Activated naive CD4-positive, alpha-beta T cell treated with anti-CD3 and anti-CD28 coated beads, Interleukin-2, amount 50 U/mL, for 24 hours (primary cell): ENCODE data around the gene FXYD4.

Source experiments
- H3K27ac Mint-ChIP-seq: one replicate; pipeline ENCODE4 v1.8.0; 2021; ENCODE audit warnings: mild to moderate bottlenecking, mixed read lengths
- H3K27me3 Mint-ChIP-seq: one replicate; pipeline ENCODE4 v1.8.0; 2021; ENCODE audit warnings: mixed read lengths
- H3K36me3 Mint-ChIP-seq: one replicate; pipeline ENCODE4 v1.8.0; 2021; ENCODE audit warnings: mixed read lengths
- H3K4me1 Mint-ChIP-seq: one replicate; pipeline ENCODE4 v1.8.0; 2021; ENCODE audit warnings: mixed read lengths
- H3K4me3 Mint-ChIP-seq: one replicate; pipeline ENCODE4 v1.8.0; 2021; ENCODE audit warnings: mild to moderate bottlenecking, mixed read lengths
- H3K9me3 Mint-ChIP-seq: one replicate; pipeline ENCODE4 v1.8.0; 2021; ENCODE audit warnings: mixed read lengths

The FXYD4 gene

GRCh38 chr10:43339136-43339535, 32.3 kb upstream of the FXYD4 start:
- H3K36me3 Mint-ChIP-seq = no peaks in the 10 kb centered on the region
- no peak overlapping the region for H3K27ac Mint-ChIP-seq
- H3K27me3 Mint-ChIP-seq = no peaks in the 10 kb centered on the region
- H3K9me3 Mint-ChIP-seq = no peaks in the 10 kb centered on the region
- H3K4me1 Mint-ChIP-seq = no peaks in the 10 kb centered on the region
- H3K4me3 Mint-ChIP-seq = no peak overlapping the region

GRCh38 chr10:43340101-43340500, 31.3 kb upstream of the FXYD4 start:
- H3K4me3 Mint-ChIP-seq = no peak overlapping the region
- no peaks in the 10 kb centered on the region for H3K27me3 Mint-ChIP-seq
- no peaks in the 10 kb centered on the region for H3K9me3 Mint-ChIP-seq
- H3K4me1 Mint-ChIP-seq = no peaks in the 10 kb centered on the region
- no peak overlapping the region for H3K27ac Mint-ChIP-seq
- no peaks in the 10 kb centered on the region for H3K36me3 Mint-ChIP-seq

GRCh38 chr10:43340619-43341018, 30.8 kb upstream of the FXYD4 start:
- Mint-ChIP-seq H3K4me3 (no peak overlapping the region), H3K27me3 (no peaks in the 10 kb centered on the region), H3K36me3 (no peaks in the 10 kb centered on the region), H3K4me1 (no peaks in the 10 kb centered on the region), H3K27ac (no peak overlapping the region), H3K9me3 (no peaks in the 10 kb centered on the region)

GRCh38 chr10:43341450-43341849, 30.0 kb upstream of the FXYD4 start:
- H3K27me3 Mint-ChIP-seq = no peaks in the 10 kb centered on the region
- H3K4me3 Mint-ChIP-seq = no peak overlapping the region
- no peaks in the 10 kb centered on the region for H3K4me1 Mint-ChIP-seq
- H3K9me3 Mint-ChIP-seq = no peaks in the 10 kb centered on the region
- no peaks in the 10 kb centered on the region for H3K36me3 Mint-ChIP-seq
- no peak overlapping the region for H3K27ac Mint-ChIP-seq

- no peaks in the 10 kb centered on the region for H3K27me3 Mint-ChIP-seq
These were observed 28.9 kb upstream of the FXYD4 start for GRCh38 chr10:43342279-43343125.

GRCh38 chr10:43343126-43343525, 28.3 kb upstream of the FXYD4 start:
- Mint-ChIP-seq H3K27me3 (no peaks in the 10 kb centered on the region), H3K36me3 (no peaks in the 10 kb centered on the region), H3K9me3 (no peaks in the 10 kb centered on the region), H3K4me1 (peaks cover 3% of the 10 kb centered on the region), H3K4me3 (no peak overlapping the region), H3K27ac (no peak overlapping the region)

More at GRCh38 chr10:43342279-43343125, 28.9 kb upstream of the FXYD4 start:
- H3K4me1 Mint-ChIP-seq = no peaks in the 10 kb centered on the region
- H3K27ac Mint-ChIP-seq = no peak overlapping the region
- H3K9me3 Mint-ChIP-seq = no peaks in the 10 kb centered on the region
- no peaks in the 10 kb centered on the region for H3K36me3 Mint-ChIP-seq
- H3K4me3 Mint-ChIP-seq = no peak overlapping the region

- Mint-ChIP-seq H3K27ac (no peak overlapping the region), H3K36me3 (no peaks in the 10 kb centered on the region), H3K4me3 (no peak overlapping the region), H3K4me1 (peaks cover 10% of the 10 kb centered on the region), H3K9me3 (no peaks in the 10 kb centered on the region), H3K27me3 (peaks cover 3% of the 10 kb centered on the region)
These were observed 27.4 kb upstream of the FXYD4 start for GRCh38 chr10:43344051-43344450.

- Mint-ChIP-seq H3K27ac (no peak overlapping the region), H3K4me1 (peaks cover 10% of the 10 kb centered on the region), H3K9me3 (no peaks in the 10 kb centered on the region), H3K4me3 (no peak overlapping the region), H3K36me3 (no peaks in the 10 kb centered on the region), H3K27me3 (peaks cover 3% of the 10 kb centered on the region)
These were observed 23.4 kb upstream of the FXYD4 start for GRCh38 chr10:43347997-43348396.

- Mint-ChIP-seq H3K4me3 (peak overlapping the region; percentile 30), H3K27me3 (peaks cover 3% of the 10 kb centered on the region), H3K4me1 (peaks cover 10% of the 10 kb centered on the region), H3K36me3 (no peaks in the 10 kb centered on the region), H3K27ac (peak overlapping the region; percentile 8), H3K9me3 (no peaks in the 10 kb centered on the region)
These were observed 22.7 kb upstream of the FXYD4 start for GRCh38 chr10:43348511-43349312.

- no peaks in the 10 kb centered on the region for H3K9me3 Mint-ChIP-seq
- H3K4me3 Mint-ChIP-seq = no peak overlapping the region
- peaks cover 3% of the 10 kb centered on the region for H3K27me3 Mint-ChIP-seq
These were observed 21.3 kb upstream of the FXYD4 start for GRCh38 chr10:43350156-43350555.

GRCh38 chr10:43350686-43351085, 20.8 kb upstream of the FXYD4 start:
- H3K36me3 Mint-ChIP-seq = no peaks in the 10 kb centered on the region
- no peaks in the 10 kb centered on the region for H3K9me3 Mint-ChIP-seq
- peak overlapping the region; percentile 30 for H3K4me3 Mint-ChIP-seq
- peaks cover 11% of the 10 kb centered on the region for H3K4me1 Mint-ChIP-seq
- H3K27me3 Mint-ChIP-seq = peaks cover 3% of the 10 kb centered on the region
- no peak overlapping the region for H3K27ac Mint-ChIP-seq

More at GRCh38 chr10:43350156-43350555, 21.3 kb upstream of the FXYD4 start:
- H3K4me1 Mint-ChIP-seq = peaks cover 10% of the 10 kb centered on the region
- H3K36me3 Mint-ChIP-seq = no peaks in the 10 kb centered on the region
- no peak overlapping the region for H3K27ac Mint-ChIP-seq

- H3K27me3 Mint-ChIP-seq = peaks cover 3% of the 10 kb centered on the region
- H3K4me1 Mint-ChIP-seq = peaks cover 16% of the 10 kb centered on the region
- H3K9me3 Mint-ChIP-seq = no peaks in the 10 kb centered on the region
- no peak overlapping the region for H3K4me3 Mint-ChIP-seq
- H3K27ac Mint-ChIP-seq = no peak overlapping the region
- H3K36me3 Mint-ChIP-seq = no peaks in the 10 kb centered on the region
These were observed 20.1 kb upstream of the FXYD4 start for GRCh38 chr10:43351301-43351700.

GRCh38 chr10:43352951-43353350, 18.5 kb upstream of the FXYD4 start:
- Mint-ChIP-seq H3K36me3 (no peaks in the 10 kb centered on the region), H3K27ac (no peak overlapping the region), H3K9me3 (no peaks in the 10 kb centered on the region), H3K27me3 (peaks cover 3% of the 10 kb centered on the region), H3K4me1 (peaks cover 15% of the 10 kb centered on the region), H3K4me3 (no peak overlapping the region)

GRCh38 chr10:43353495-43354329, 17.7 kb upstream of the FXYD4 start:
- Mint-ChIP-seq H3K27me3 (peaks cover under 1% of the 10 kb centered on the region), H3K36me3 (no peaks in the 10 kb centered on the region), H3K4me3 (no peak overlapping the region), H3K9me3 (no peaks in the 10 kb centered on the region), H3K4me1 (peaks cover 7% of the 10 kb centered on the region), H3K27ac (no peak overlapping the region)

GRCh38 chr10:43354330-43354635, 17.2 kb upstream of the FXYD4 start:
- Mint-ChIP-seq H3K27me3 (no peaks in the 10 kb centered on the region), H3K4me1 (peaks cover 6% of the 10 kb centered on the region), H3K27ac (no peak overlapping the region), H3K36me3 (no peaks in the 10 kb centered on the region), H3K4me3 (no peak overlapping the region), H3K9me3 (no peaks in the 10 kb centered on the region)
